HG03432 (cell line): ENCODE measurements around the gene CLIC4.
"Not testable (repeated sequence)": the region's sequence is repeated elsewhere in the genome, so short reads cannot be mapped to it uniquely, and the experiment has no call there.

ENCODE experiments used
- ATAC-seq: cut with Tn5 transposase; IDR thresholded peaks from one replicate; pipeline ENCODE4 v1.9.1; 2021; ENCODE audit warnings: mild to moderate bottlenecking, moderate library complexity; ENCODE audit not compliant: unreplicated experiment

The CLIC4 gene

GRCh38 chr1:24744911-24745710, at the start of gene CLIC4:
CLIC4 (plus strand) TSS chr1:24745447; CDS start chr1:24745554, 107 bp downstream.
- peak; percentile 74 for ATAC-seq

- no peak for ATAC-seq
These were observed 49.0 kb upstream of the CLIC4 start for GRCh38 chr1:24696041-24696755.

DNA sequence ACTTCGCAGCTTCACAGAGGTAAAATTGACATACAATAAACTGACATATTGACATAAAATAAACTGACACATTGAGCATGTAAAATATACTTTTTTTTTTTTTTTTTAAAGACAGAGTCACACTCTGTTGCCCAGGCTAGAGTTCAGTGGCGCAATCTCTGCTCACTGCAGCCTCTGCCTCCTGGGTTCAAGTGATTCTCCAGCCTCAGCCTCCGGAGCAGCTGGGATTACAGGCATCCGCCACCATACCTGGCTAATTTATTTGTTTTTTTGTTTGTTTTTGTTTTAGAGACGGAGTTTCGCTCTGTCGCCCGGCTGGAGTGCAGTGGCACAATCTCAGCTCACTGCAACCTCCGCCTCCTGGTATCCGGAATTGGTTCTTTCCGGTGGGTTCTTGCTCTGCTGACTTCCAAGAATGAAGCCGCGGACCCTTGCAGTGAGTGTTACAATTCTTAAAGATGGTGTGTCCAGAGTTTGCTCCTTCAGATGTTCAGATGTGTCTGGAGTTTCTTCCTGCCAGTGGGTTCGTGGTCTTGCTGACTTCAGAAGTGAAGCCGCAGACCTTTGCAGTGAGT, 48.4 kb upstream of the CLIC4 start:
- no peak for ATAC-seq

- ATAC-seq, result not testable (repeated sequence)
These were observed 47.7 kb upstream of the CLIC4 start for GRCh38 chr1:24697453-24698001.

DNA sequence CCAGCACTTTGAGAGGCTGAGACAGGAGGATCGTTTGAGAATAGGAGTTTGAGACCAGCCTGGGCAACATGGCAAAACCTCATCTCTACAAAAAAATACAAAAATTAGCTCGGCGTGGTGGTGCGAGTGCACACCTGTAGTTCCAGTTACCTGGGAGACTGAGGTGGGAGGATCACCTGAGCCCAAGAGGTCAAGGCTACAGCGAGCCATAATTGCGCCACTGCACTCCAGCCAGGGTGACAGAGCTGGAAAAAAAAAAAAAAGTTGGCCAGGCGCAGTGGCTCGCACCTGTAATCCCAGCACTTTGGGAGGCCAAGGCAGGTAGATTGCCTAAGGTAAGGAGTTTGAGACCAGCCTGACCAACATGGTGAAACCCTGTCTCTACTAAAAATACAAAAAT, 46.9 kb upstream of the CLIC4 start:
- ATAC-seq, result not testable (repeated sequence)

DNA sequence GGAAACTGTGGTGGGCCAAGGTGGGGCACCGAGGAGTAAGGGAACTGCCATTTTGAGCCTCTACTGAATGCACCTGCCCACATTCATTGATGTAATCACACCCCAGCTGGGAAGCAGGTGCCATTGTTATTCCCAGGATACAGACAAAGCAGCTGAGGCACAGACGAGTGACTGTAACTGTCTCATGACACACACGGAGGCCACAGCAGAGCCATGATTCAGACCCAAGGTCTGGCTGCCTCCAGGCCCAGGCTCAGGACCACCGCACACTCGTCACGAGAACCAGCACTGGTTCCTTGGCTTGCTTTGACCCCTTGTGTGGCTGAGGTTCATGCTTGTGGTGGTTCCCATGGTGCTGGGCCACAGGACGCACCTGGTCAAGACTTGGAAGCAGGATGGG, 45.6 kb upstream of the CLIC4 start:
- ATAC-seq, result no peak

DNA sequence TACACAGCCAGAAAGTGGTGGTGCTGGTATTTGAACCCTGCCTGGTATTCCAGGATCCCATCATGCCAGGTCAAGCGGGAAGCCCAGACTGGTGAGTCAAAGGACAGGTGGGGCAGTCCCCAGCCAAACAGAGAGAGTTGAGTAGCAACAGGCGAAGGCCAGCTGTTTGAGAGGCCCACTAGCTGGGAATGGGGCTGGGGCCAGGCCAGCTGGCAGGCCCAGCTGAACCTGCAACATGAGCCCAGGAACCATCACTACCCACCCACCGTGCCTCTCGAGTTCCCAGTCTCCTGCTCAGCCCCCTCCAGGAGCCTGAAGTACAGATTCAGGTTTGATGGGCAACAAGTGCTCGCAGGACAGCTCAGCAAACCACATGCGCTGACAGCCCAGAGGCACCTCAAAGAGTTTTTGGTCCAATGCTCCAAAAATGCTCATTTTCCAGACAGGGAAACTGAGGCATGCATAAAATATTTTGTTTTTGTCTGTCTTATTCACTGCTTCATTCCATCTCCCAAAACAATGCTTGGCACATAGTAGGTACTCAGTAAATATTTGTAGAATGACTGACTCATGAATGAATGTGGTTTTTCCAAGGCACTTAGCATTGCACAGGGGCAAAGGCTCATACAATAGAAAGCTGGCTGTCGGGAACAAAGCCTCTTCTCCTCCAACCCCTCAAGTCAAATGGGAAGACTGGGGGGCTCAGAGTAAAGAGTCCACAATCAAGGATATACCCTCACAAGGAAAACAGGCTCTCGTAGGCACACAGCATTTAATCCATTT, 42.5 kb upstream of the CLIC4 start:
- no peak for ATAC-seq

- ATAC-seq, result no peak
These were observed 40.6 kb upstream of the CLIC4 start for GRCh38 chr1:24704411-24705259.

GRCh38 chr1:24705260-24706073, 39.8 kb upstream of the CLIC4 start:
- ATAC-seq, result no peak

DNA sequence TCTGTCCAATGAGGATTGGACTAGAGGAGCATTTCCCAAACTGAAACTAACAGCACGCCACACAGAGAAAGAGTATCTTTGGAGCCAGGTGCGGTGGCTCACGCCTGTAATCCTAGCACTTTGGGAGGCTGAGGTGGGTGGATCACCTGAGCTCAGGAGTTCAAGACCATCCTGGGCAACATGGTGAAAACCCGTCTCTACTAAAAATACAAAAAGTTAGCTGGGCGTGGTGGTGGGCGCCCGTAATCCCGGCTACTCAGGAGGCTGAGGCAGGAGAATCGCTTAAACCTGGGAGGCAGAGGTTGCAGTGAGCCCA, 39.2 kb upstream of the CLIC4 start:
- not testable (repeated sequence) for ATAC-seq

DNA sequence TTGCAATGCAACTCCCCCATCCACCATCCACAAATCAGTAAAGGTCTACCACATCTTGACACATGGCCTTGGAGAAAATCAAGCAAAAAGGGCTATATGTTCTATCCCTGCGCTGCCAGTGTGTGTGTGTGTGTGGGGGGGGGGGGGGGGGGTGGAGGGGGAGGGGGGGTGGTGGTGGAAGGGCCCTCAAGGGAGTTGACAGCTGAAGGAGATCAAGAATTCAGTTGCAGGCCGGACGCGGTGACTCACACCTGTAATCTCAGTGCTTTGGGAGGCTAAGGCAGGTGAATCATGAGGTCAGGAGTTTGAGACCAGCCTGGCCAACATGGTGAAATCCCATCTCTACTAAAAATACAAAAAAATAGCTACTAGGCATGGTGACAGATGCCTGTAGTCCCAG, 37.6 kb upstream of the CLIC4 start:
- ATAC-seq, result no peak

- no peak for ATAC-seq
These were observed 36.3 kb upstream of the CLIC4 start for GRCh38 chr1:24708938-24709337.

GRCh38 chr1:24709791-24710441, 35.3 kb upstream of the CLIC4 start:
- ATAC-seq, result no peak

GRCh38 chr1:24711329-24711728, 33.9 kb upstream of the CLIC4 start:
- no peak for ATAC-seq

DNA sequence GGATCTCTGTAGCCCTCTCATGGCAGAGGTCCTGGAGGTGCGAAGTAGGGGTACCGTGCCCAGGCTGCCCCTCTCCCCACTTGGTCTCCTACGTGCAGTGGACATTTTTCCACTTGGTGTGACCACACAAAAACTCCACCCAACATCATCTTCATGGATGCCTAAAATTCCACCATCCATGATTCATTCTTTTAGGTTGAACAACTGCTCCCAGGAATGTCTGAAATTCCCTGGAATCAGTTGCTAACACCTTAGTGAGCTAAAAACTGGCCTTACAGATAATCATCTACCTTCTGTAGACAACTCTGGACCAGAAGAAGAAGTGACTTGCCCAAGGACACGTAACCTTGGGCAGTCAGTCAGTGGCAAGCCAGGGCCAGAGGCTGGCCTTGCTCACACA, 32.1 kb upstream of the CLIC4 start:
- no peak for ATAC-seq

DNA sequence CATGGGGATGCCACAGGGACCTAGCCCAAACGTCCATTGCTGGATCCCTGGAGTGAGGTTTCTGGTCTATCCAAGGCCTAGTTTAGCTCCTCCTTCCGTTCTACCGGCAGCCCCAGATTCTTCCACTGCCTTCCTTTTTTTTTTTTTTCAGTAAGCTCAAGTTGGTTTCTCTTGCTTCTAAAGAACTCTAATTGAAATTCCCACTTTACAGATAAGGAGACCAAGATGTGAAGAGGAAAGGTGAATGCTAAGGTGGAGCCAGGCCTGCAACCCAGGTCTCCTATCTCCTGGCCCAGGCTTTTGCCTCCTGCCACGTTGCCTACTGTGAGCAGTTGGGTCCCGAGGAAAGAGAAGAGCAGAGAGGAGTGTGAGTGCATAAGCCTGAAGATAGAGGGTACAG, 31.5 kb upstream of the CLIC4 start:
- no peak for ATAC-seq

DNA sequence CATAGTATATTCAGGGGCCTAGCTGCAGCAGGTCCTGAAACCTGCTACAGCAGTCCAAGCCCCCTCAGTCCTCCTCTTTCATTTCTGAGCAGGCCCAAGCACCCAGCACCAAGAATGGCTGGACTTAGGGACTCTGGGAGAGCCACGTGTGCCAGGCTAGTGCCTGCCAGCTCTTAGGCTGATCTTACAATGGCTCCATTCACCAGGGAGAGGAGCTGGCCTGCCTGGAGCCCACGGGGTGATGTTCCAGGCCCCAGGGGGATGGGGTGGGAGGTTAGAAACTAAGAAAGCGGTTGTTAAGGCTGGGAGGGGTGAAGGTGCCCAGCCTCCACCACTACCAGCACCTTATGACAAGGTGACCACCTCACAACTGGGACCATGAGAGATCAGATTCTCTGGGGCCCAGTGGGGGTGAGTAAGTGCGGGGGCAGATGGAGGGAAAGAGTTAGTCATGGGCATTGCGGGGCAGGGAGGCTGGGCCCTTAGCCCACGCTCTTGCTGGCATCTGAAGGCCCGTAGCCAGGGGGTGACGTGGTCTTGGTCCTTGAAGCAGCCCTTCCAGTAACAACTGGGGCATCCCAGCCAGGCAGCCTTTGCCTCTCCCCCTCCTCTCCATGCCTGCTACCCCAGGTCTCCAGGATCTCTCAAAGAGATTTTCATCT, 30.3 kb upstream of the CLIC4 start:
- ATAC-seq, result no peak

DNA sequence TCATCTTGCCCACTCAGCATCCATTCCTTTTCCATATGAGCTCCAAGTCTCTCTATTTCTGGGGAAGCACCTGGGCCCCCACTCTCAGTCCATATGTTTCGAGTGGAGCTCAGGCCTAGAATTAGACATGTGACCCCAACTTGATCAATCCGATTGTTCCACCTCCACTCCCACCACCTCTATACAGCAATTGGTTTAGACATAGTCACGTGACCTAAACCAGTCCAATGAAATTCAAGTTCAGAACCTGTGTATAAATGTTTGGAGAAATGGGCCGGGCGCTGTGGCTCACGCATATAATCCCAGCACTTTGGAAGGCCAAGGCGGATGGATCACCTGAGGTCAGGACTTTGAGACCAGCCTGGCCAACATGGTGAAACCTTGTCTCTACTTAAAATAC, 29.6 kb upstream of the CLIC4 start:
- no peak for ATAC-seq
